Glutamatergic neuron (in vitro differentiated cells): ENCODE data around the gene ZNF804B. TPM values are rescaled to one million over a fixed set of nuclear protein-coding genes. Genes with fewer than 3 reads are reported as not detected.

ENCODE experiments used
- DNase-seq: peaks from one replicate; pipeline ENCODE4 v3.0.0; 2022
- H3K27ac Mint-ChIP-seq: one replicate; pipeline ENCODE4 v1.8.0; 2020; ENCODE audit warnings: mild to moderate bottlenecking, mixed read lengths, inconsistent platforms; ENCODE audit not compliant: unreplicated experiment
- H3K27me3 Mint-ChIP-seq: one replicate; pipeline ENCODE4 v1.8.0; 2020; ENCODE audit warnings: mild to moderate bottlenecking, moderate library complexity, mixed read lengths, inconsistent platforms; ENCODE audit not compliant: unreplicated experiment
- H3K36me3 Mint-ChIP-seq: one replicate; pipeline ENCODE4 v1.8.0; 2020; ENCODE audit warnings: mild to moderate bottlenecking, mixed read lengths, inconsistent platforms; ENCODE audit not compliant: unreplicated experiment
- H3K4me1 Mint-ChIP-seq: one replicate; pipeline ENCODE4 v1.8.0; 2020; ENCODE audit warnings: mild to moderate bottlenecking, low read depth, mixed read lengths, inconsistent platforms; ENCODE audit not compliant: unreplicated experiment
- H3K4me3 Mint-ChIP-seq: one replicate; pipeline ENCODE4 v1.8.0; 2020; ENCODE audit warnings: mild to moderate bottlenecking, mixed read lengths, inconsistent platforms; ENCODE audit not compliant: unreplicated experiment
- H3K9me3 Mint-ChIP-seq: one replicate; pipeline ENCODE4 v1.8.0; 2020; ENCODE audit warnings: mild to moderate bottlenecking, moderate library complexity, mixed read lengths, inconsistent platforms; ENCODE audit not compliant: unreplicated experiment
- CTCF ChIP-seq: fragments of 200-600 bp; sonication (generic); IDR thresholded peaks from one replicate; pipeline ENCODE4 v1.5.0; 2021; ENCODE audit not compliant: partially characterized antibody, unreplicated experiment
- total RNA-seq: library from RNA; stranded (reverse); fragmentation: NEBNext Ultra II Directional; extraction: Animal tissue kit (Norgen Biotek cat#: 25700); gene quantifications from one replicate; pipeline ENCODE4 v1.2.1, GENCODE V29; 2021; ENCODE audit not compliant: unreplicated experiment

Gene ZNF804B
- total RNA-seq, 1 donor from 2014 or later, result 0.10 TPM

- Mint-ChIP-seq H3K9me3 (peaks cover 2% of the 10 kb centered on the region), H3K4me3 (no peak overlapping the region), H3K4me1 (peaks cover 11% of the 10 kb centered on the region), H3K36me3 (no peaks in the 10 kb centered on the region), H3K27ac (no peak overlapping the region), H3K27me3 (no peaks in the 10 kb centered on the region)
- TF ChIP-seq CTCF, result no peak
- DNase-seq, result no peak
These were observed 32.9 kb downstream of the ZNF804B start for GRCh38 chr7:88792361-88792760.

- TF ChIP-seq CTCF, result no peak
- H3K27ac Mint-ChIP-seq, result peak within 1 kb of the TSS; percentile 54
- peaks cover 11% of the 10 kb centered on the region for H3K4me1 Mint-ChIP-seq
- peak; percentile 43 for DNase-seq
- peaks cover 2% of the 10 kb centered on the region for H3K27me3 Mint-ChIP-seq
- H3K36me3 Mint-ChIP-seq, result no peaks in the 10 kb centered on the region
- H3K9me3 Mint-ChIP-seq, result peaks cover 2% of the 10 kb centered on the region
- peak within 1 kb of the TSS; percentile 2 for H3K4me3 Mint-ChIP-seq
These were observed 36.1 kb downstream of the ZNF804B start, which contains the start of gene TEX47 for GRCh38 chr7:88795553-88795952. TEX47 (minus strand) TSS chr7:88795737; CDS start chr7:88794942, 795 bp downstream.

- DNase-seq, result no peak
- no peak overlapping the region for H3K4me3 Mint-ChIP-seq
- peaks cover 2% of the 10 kb centered on the region for H3K27me3 Mint-ChIP-seq
- no peak overlapping the region for H3K27ac Mint-ChIP-seq
- peaks cover 4% of the 10 kb centered on the region for H3K4me1 Mint-ChIP-seq
- H3K9me3 Mint-ChIP-seq, result no peaks in the 10 kb centered on the region
- no peaks in the 10 kb centered on the region for H3K36me3 Mint-ChIP-seq
- TF ChIP-seq CTCF, result no peak
These were observed 41.5 kb downstream of the ZNF804B start for GRCh38 chr7:88801046-88801445.

GRCh38 chr7:88806280-88807037 is 47.0 kb downstream of the ZNF804B start:
- no peak for DNase-seq
- H3K4me1 Mint-ChIP-seq, result no peaks in the 10 kb centered on the region
- H3K27ac Mint-ChIP-seq, result no peak overlapping the region
- no peak for TF ChIP-seq CTCF
- no peak overlapping the region for H3K4me3 Mint-ChIP-seq
- H3K36me3 Mint-ChIP-seq, result no peaks in the 10 kb centered on the region
- no peaks in the 10 kb centered on the region for H3K27me3 Mint-ChIP-seq
- H3K9me3 Mint-ChIP-seq, result no peaks in the 10 kb centered on the region

GRCh38 chr7:88818552-88818951 is 59.1 kb downstream of the ZNF804B start:
- Mint-ChIP-seq H3K36me3 (no peaks in the 10 kb centered on the region), H3K9me3 (no peaks in the 10 kb centered on the region), H3K4me3 (no peak overlapping the region), H3K27me3 (peaks cover 2% of the 10 kb centered on the region), H3K4me1 (no peaks in the 10 kb centered on the region), H3K27ac (no peak overlapping the region)
- TF ChIP-seq CTCF, result no peak
- DNase-seq, result no peak
